HL-60 (cell line): ENCODE data around the gene OSBPL10.

Experiments
- DNase-seq, 2 experiments: peaks; one replicate each; pipeline ENCODE4 v3.0.0-alpha.2; 2010 to 2020; ENCODE audit warnings: low read depth in 1 of 2, low spot score in 1 of 2
- H3K27ac ChIP-seq: fragments of 250-450 bp; sonication (Bioruptor Pico); replicated peaks from 2 replicates; pipeline ENCODE4 v1.5.1; 2020; ENCODE audit warnings: mild to moderate bottlenecking, moderate library complexity
- H3K27me3 ChIP-seq: fragments of 250-450 bp; sonication (Bioruptor Pico); 2 replicates; pipeline ENCODE4 v1.5.1; 2021; ENCODE audit warnings: mild to moderate bottlenecking, moderate library complexity; ENCODE audit not compliant: insufficient read depth, poor library complexity, severe bottlenecking
- H3K4me3 ChIP-seq: replicated peaks from 2 replicates; pipeline ENCODE4 v1.5.1; 2011; ENCODE audit warnings: mild to moderate bottlenecking, control low read depth, low read length; ENCODE audit not compliant: insufficient read depth
- GABPA ChIP-seq: IDR thresholded peaks from 2 replicates; pipeline ENCODE4 v1.6.1; 2012; ENCODE audit warnings: low read depth
- POLR2AphosphoS5 ChIP-seq: IDR thresholded peaks from 2 replicates; pipeline ENCODE4 v1.6.1; 2012; ENCODE audit warnings: low read depth
- SPI1 ChIP-seq: IDR thresholded peaks from 2 replicates; pipeline ENCODE4 v1.6.1; 2012; ENCODE audit warnings: low read depth, mild to moderate bottlenecking, borderline replicate concordance
- TF ChIP-seq, protein P1 (sequence below): IDR thresholded peaks from 2 replicates; pipeline ENCODE4 v1.6.1; 2012; ENCODE audit warnings: low read depth; ENCODE audit not compliant: insufficient replicate concordance
- TF ChIP-seq, protein P2 (sequence below): IDR thresholded peaks from one replicate; pipeline ENCODE4 v1.5.1; 2011; ENCODE audit warnings: low read length, control low read depth, inconsistent platforms; ENCODE audit not compliant: insufficient read depth

OSBPL10 gene

DNA sequence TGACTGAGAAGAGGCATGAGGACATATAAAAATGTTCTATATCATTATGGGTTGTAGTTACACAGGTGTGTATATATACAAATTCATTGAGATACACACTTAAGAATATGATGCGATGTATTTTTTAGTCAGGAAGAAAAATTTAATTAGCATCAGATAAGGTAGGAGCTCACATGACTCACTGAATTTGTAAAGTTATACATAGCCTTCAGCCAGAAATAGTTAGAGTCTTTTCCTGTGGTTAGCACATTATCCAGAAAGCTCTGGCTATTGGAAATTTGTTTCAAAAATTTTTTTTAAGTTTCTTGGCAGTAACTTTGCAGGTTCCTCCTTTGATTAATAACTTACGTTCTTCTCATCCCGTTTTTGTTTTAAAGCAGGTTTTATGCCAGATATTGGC, 359.7 kb downstream of the OSBPL10 start:
- TF ChIP-seq, protein P1, sequence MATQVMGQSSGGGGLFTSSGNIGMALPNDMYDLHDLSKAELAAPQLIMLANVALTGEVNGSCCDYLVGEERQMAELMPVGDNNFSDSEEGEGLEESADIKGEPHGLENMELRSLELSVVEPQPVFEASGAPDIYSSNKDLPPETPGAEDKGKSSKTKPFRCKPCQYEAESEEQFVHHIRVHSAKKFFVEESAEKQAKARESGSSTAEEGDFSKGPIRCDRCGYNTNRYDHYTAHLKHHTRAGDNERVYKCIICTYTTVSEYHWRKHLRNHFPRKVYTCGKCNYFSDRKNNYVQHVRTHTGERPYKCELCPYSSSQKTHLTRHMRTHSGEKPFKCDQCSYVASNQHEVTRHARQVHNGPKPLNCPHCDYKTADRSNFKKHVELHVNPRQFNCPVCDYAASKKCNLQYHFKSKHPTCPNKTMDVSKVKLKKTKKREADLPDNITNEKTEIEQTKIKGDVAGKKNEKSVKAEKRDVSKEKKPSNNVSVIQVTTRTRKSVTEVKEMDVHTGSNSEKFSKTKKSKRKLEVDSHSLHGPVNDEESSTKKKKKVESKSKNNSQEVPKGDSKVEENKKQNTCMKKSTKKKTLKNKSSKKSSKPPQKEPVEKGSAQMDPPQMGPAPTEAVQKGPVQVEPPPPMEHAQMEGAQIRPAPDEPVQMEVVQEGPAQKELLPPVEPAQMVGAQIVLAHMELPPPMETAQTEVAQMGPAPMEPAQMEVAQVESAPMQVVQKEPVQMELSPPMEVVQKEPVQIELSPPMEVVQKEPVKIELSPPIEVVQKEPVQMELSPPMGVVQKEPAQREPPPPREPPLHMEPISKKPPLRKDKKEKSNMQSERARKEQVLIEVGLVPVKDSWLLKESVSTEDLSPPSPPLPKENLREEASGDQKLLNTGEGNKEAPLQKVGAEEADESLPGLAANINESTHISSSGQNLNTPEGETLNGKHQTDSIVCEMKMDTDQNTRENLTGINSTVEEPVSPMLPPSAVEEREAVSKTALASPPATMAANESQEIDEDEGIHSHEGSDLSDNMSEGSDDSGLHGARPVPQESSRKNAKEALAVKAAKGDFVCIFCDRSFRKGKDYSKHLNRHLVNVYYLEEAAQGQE = no peak
- TF ChIP-seq POLR2AphosphoS5 (no peak), GABPA (no peak), SPI1 (no peak)
- TF ChIP-seq, protein P2, sequence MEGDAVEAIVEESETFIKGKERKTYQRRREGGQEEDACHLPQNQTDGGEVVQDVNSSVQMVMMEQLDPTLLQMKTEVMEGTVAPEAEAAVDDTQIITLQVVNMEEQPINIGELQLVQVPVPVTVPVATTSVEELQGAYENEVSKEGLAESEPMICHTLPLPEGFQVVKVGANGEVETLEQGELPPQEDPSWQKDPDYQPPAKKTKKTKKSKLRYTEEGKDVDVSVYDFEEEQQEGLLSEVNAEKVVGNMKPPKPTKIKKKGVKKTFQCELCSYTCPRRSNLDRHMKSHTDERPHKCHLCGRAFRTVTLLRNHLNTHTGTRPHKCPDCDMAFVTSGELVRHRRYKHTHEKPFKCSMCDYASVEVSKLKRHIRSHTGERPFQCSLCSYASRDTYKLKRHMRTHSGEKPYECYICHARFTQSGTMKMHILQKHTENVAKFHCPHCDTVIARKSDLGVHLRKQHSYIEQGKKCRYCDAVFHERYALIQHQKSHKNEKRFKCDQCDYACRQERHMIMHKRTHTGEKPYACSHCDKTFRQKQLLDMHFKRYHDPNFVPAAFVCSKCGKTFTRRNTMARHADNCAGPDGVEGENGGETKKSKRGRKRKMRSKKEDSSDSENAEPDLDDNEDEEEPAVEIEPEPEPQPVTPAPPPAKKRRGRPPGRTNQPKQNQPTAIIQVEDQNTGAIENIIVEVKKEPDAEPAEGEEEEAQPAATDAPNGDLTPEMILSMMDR = no peak
- Histone ChIP-seq H3K27ac (no peak overlapping the region), H3K4me3 (no peak overlapping the region), H3K27me3 (no peaks in the 10 kb centered on the region)
- DNase-seq = no peak

DNA sequence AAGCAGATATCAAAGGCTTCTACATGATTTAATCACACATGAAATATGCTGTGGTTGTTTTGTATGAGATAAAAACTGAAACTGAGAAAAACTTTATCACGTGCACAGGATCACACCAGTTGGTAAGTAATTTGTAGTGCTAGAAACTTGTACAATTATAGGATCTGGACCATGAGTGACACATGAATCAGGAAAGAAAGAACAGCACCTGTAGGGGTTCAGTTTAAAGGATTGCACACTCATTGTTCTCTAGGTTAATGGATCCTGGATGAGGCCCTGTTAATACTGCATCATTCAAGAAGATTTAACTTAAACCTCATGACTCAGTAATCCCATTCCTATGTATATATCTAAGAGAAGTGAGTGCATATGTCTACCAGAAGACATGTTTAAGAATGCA, 360.4 kb downstream of the OSBPL10 start:
- Histone ChIP-seq H3K27ac (no peak overlapping the region), H3K27me3 (no peaks in the 10 kb centered on the region), H3K4me3 (no peak overlapping the region)
- TF ChIP-seq, protein P2 = no peak
- TF ChIP-seq GABPA = no peak
- no peak for TF ChIP-seq SPI1
- TF ChIP-seq, protein P1 = no peak
- TF ChIP-seq POLR2AphosphoS5 = no peak
- DNase-seq = no peak

DNA sequence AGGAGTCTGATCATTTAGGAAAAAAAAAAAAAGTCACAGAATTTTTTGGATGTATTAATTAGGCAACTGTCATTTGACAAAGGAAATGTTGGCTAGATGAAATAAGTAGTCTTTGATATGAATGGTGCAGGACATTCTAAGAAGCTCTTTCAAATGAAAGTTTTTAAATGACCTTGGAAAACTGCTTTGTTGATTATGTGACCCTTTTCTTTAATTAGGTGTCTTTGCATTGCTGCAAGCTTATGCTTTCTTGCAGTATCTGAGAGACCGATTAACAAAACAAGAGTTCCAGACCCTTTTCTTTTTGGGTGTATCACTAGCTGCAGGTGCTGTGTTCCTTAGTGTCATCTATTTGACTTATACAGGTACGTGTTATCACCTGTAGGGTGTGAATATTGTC, 364.4 kb downstream of the OSBPL10 start:
- no peak overlapping the region for H3K27ac ChIP-seq
- DNase-seq = no peak
- no peaks in the 10 kb centered on the region for H3K27me3 ChIP-seq
- TF ChIP-seq GABPA = no peak
- TF ChIP-seq POLR2AphosphoS5 = no peak
- H3K4me3 ChIP-seq = no peak overlapping the region

DNA sequence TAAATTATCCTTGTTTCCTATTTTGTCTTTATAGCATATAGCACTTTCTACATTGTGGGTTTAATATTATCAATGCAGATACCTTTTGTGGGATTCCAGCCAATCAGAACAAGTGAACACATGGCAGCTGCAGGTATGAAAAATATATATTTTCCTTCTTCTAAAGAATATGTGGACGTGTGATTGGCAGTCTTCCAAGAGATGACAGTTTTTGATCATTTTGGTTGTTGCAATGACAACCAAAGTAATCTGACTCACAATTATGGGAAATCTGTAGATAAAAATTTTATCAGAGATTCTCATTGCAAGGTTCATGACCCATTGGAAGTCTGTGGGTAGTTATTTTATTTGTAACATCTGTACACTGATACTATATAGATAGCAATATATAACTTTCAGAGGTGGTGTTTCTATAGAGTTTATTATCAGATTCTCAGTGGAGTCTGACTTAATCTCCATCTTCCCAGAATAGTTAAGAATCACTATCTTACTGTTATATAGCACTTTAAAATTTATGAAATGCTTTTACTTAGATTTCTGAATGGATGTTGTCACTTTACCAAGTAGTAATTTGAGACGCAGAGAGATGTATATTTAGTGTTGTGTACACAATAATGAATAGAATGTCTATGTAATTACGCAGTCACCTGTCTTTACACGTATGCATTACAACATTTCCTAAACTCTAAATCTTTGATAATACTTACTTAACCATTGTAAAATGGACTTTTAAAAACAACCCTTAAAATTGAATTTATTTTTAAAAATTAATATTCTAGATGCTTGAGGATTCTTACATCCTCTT, 365.8 kb downstream of the OSBPL10 start:
- H3K27me3 ChIP-seq = no peaks in the 10 kb centered on the region
- TF ChIP-seq, protein P2 = no peak
- TF ChIP-seq, protein P1 = no peak
- TF ChIP-seq GABPA (no peak), POLR2AphosphoS5 (no peak), SPI1 (no peak)
- H3K27ac ChIP-seq = no peak overlapping the region
- no peak overlapping the region for H3K4me3 ChIP-seq
- no peak for DNase-seq
